RWPE1 (cell line): ENCODE measurements around the gene METTL4.

Source experiments
- CTCF ChIA-PET: fragments of 350-600 bp; sonication (Branson Sonifier 250); formaldehyde crosslinking; extraction: SDS; loops from one replicate; lab custom pipeline; 2021; lab: Yijun Ruan, JAX
- POLR2A ChIA-PET: fragments of 400-600 bp; formaldehyde crosslinking; extraction: SDS; loops from one replicate; lab custom pipeline; 2020; ENCODE audit warnings: antibody characterized with exemption; ENCODE audit not compliant: low non-redundant PET; lab: Yijun Ruan, JAX
- DNase-seq: peaks from one replicate; pipeline ENCODE4 v3.0.0; 2012; ENCODE audit warnings: low spot score
- H3K27ac ChIP-seq: fragments of 450-650 bp; 2 replicates; pipeline ENCODE4 v1.5.1; 2017
- TF ChIP-seq, protein P1 (sequence below): fragments of 450-650 bp; conservative IDR thresholded peaks from 2 replicates; pipeline ENCODE4 v1.5.1; 2017; ENCODE audit warnings: low read depth, mild to moderate bottlenecking

METTL4 gene

DNA sequence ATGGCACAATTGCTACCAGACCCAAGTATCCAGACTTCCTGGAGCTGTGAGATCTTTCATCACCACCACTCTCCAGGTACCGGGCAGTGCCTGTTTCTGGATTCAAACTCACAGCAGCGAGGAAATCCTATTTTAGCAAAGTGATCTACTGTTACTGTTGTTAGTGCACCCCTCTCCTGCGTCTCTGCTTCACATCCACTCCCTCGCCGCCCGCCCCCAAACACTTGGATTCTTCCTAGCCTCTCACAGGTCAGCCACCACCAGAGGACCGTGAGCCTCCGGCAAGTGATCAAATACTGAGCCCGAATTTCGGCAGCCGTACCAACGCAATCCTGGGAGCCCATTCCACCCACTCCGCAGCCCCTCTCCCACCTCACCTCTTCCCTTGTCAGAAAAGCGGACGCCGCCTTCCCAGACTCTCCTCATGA lies 519 bp downstream of the METTL4 start:
- TF ChIP-seq, protein P1, sequence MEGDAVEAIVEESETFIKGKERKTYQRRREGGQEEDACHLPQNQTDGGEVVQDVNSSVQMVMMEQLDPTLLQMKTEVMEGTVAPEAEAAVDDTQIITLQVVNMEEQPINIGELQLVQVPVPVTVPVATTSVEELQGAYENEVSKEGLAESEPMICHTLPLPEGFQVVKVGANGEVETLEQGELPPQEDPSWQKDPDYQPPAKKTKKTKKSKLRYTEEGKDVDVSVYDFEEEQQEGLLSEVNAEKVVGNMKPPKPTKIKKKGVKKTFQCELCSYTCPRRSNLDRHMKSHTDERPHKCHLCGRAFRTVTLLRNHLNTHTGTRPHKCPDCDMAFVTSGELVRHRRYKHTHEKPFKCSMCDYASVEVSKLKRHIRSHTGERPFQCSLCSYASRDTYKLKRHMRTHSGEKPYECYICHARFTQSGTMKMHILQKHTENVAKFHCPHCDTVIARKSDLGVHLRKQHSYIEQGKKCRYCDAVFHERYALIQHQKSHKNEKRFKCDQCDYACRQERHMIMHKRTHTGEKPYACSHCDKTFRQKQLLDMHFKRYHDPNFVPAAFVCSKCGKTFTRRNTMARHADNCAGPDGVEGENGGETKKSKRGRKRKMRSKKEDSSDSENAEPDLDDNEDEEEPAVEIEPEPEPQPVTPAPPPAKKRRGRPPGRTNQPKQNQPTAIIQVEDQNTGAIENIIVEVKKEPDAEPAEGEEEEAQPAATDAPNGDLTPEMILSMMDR: no peak
- peak overlapping the region; percentile 94 for H3K27ac ChIP-seq
- POLR2A ChIA-PET: interaction anchor here (0.5 to 1.4 kb wide), 2 partner anchors 85 to 913 kb away, joined by 4 to 5 read pairs; partner anchors contain the start of gene SMCHD1
- CTCF ChIA-PET: interaction anchor here (0.6 to 0.7 kb wide), 2 partner anchors 13 to 722 kb away, joined by 3 read pairs; no protein-coding TSS in a partner anchor
- peak; percentile 68 for DNase-seq

DNA sequence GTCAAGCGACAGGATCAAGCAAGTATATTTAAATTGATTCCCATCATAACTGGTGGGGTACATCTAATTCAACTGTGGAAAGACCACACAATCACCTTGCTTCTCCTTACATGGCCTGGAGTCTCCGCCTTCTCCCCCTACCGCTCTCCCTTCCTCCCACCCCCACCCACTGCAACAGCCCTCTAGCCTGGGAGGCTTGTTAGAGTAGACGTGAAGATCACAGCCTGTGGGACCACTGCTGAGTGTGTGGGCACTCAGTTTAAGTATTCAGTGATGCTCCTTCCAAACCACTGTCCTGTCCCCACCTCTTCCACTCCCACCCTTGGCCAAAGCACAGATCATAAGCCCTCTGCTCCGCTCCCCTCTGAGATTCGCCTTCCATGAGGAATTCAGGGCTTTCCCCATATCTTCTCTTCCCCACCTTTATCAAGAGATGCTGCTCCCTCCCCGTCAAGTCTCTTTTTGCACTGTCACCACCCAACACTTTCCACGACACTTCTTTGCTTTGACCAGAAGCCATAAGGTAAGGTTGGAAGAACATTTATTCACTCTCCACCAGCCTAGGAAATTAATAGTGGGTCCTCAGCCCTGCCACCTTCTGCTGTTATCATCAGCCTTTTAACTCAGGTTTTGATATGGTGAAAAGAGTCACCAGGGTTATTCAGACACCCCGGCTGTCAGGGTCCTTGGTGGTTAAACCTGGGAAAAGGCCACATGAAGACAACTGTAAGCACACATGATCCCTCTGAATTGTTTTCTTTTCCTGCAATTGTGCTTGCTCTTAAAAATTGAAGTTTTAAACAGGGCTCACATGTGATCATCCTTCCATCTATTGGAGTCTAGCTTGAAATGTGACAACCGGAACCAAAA lies 1.7 kb downstream of the METTL4 start:
- POLR2A ChIA-PET: no interaction called here
- CTCF ChIA-PET: no interaction called here
- no peak overlapping the region for H3K27ac ChIP-seq
- DNase-seq: no peak
- TF ChIP-seq, protein P1: no peak

DNA sequence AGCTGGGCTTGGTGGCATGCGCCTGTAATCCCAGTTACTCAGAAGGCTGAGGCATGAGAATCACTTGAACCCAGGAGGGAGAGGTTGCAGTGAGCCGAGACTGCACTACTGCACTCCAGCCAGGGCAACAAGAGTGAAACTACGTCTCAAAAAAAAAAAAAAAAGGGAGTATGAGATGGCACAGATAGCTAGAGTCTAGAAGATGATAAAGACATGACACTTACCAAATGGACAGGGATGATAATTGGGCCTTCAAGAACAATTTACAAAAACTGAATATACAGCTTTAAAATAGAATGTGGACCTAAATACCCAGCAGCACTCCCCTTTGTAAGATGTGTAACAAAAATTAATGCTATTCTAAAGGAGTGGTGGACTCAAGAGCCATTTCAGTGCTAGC lies 2.7 kb downstream of the METTL4 start:
- ChIA-PET POLR2A (no interaction called here), CTCF (no interaction called here)
- no peak overlapping the region for H3K27ac ChIP-seq
- TF ChIP-seq, protein P1: no peak
- DNase-seq: no peak

DNA sequence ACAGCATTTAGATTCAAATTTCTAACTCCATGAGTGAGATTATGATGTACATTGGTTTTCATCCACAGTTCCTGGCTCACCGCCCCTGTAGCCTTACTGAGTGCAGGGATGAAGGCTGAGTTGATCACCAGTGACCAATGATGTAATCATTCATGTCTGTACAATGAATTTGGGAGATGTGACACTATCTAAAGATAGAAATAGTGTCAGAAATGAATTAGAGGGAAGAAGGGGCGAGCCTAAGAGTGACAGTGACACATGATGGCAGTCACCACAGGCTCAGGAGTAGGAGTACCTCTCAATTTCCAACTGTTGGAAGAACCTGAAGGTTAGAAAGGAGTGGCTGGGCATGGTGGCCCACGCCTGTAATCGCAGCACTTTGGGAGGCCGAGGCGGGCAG lies 3.2 kb downstream of the METTL4 start:
- ChIA-PET POLR2A (no interaction called here), CTCF (no interaction called here)
- TF ChIP-seq, protein P1: no peak
- H3K27ac ChIP-seq: no peak overlapping the region
- no peak for DNase-seq

DNA sequence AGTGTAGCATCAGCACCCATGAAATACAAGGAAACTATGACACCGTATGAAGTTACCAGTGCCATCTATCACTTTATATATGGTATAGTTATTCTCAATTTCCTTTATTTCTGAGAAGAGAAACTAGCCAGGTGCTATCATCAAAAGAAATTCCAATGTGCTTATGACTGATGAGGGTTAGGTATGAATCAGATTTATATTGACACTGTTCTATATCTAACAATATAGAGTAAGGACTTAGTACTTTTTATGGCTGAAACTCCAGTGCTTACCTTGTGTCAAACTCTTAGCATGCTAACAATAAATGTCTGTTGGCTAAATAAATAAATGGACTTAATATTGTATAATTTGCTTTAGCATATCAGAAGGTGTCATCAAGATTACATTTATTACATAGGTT lies 6.9 kb downstream of the METTL4 start:
- TF ChIP-seq, protein P1: no peak
- DNase-seq: no peak
- no peak overlapping the region for H3K27ac ChIP-seq
- POLR2A ChIA-PET: no interaction called here
- CTCF ChIA-PET: no interaction called here

DNA sequence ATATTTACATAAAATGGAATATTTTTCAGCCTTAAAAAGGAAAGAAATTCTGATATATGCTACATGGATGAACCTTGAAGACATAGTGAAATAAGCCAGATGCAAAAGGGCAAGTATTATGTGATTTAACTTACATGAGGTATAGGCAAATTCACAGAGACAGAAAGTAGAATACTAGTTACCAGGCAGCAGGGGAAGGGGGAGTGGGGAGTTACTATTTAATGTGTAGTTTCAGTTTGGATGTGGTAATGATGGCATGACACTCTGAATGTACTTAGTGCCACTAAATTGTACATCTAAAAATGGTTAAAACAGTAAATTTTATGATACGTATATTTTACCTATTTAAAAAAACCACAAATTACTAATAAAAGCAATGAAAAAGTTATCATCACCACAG lies 12.1 kb downstream of the METTL4 start:
- POLR2A ChIA-PET: no interaction called here

More for the DNA sequence above, 12.1 kb downstream of the METTL4 start:
- CTCF ChIA-PET: no interaction called here
- no peak for DNase-seq
- H3K27ac ChIP-seq: no peak overlapping the region
- TF ChIP-seq, protein P1: no peak
